Esophagus muscularis mucosa (tissue), 4 donors: ENCODE measurements around the gene KLK7. TPM values are rescaled to one million over a fixed set of nuclear protein-coding genes. Genes with fewer than 3 reads are reported as not detected.
"Not testable (repeated sequence)": the region's sequence is repeated elsewhere in the genome, so short reads cannot be mapped to it uniquely, and the experiment has no call there.

ENCODE experiments used
- DNase-seq: peaks from one replicate; pipeline ENCODE4 v3.0.0-alpha.2; 2017; ENCODE audit errors: extremely low spot score
- H3K27ac ChIP-seq, 4 donors: fragments of 200-600 bp; sonication (generic); replicated peaks in 1 of 4; 1 replicate in 3 of 4; 2 replicates in 1 of 4; pipeline ENCODE4 v1.5.1; 2016 to 2019; ENCODE audit warnings: mild to moderate bottlenecking in 1 of 4
- H3K27me3 ChIP-seq, 4 donors: fragments of 200-600 bp; sonication (generic); one replicate each; pipeline versions ENCODE4 v1.5.1 to v1.6.0; 2016 to 2019
- H3K36me3 ChIP-seq, 4 donors: fragments of 200-600 bp; sonication (generic); one replicate each; pipeline ENCODE4 v1.5.1; 2016 to 2019
- H3K4me1 ChIP-seq, 4 donors: fragments of 200-600 bp; sonication (generic); one replicate each; pipeline ENCODE4 v1.5.1; 2016 to 2019
- H3K4me3 ChIP-seq, 4 donors: fragments of 200-600 bp; sonication (generic); 1 replicate in 2 of 4; 2 replicates in 2 of 4; pipeline ENCODE4 v1.5.1; 2016 to 2019; ENCODE audit warnings: mild to moderate bottlenecking in 4 of 4, moderate library complexity in 1 of 4
- H3K9me3 ChIP-seq, 4 donors: fragments of 200-600 bp; sonication (generic); 1 replicate in 3 of 4; 2 replicates in 1 of 4; pipeline ENCODE4 v1.5.1; 2016 to 2019
- EP300 ChIP-seq: sonication (generic); formaldehyde crosslinking; IDR thresholded peaks from one replicate; pipeline ENCODE4 v1.6.1; 2017; ENCODE audit warnings: antibody characterized with exemption
- POLR2A ChIP-seq: fragments of 450-650 bp; IDR thresholded peaks from one replicate; pipeline ENCODE4 v1.6.1; 2017; ENCODE audit warnings: antibody characterized with exemption, moderate library complexity, mild to moderate bottlenecking, low read depth
- POLR2AphosphoS5 ChIP-seq, 2 donors: sonication (generic); formaldehyde crosslinking; IDR thresholded peaks; one replicate each; pipeline ENCODE4 v1.6.1; 2017; ENCODE audit warnings: antibody characterized with exemption in 2 of 2
- WGBS: methylation state at CpG from one replicate; pipeline ENCODE4 v1.1.5; 2018; 5-methylcytosine and 5-hydroxymethylcytosine counted together
- intact Hi-C: fragments of 100-400 bp; cut with DNase I; formaldehyde crosslinking; loops from one replicate; pipeline ENCODE4 v1.15.1; 2023
- total RNA-seq, 4 donors: library from RNA; depleted of rRNA; stranded (reverse); fragments of >200 nt; gene quantifications; one replicate each; pipeline versions ENCODE4 v1.1.0 to v1.2.1, GENCODE V29; 2016
- TF ChIP-seq, protein P1 (sequence below), 3 experiments: fragments of 200-600 bp in 2 of 3; fragments of 450-650 bp in 1 of 3; sonication (generic) in 2 of 3; IDR thresholded peaks; one replicate each; pipeline ENCODE4 v1.5.1; 2017 to 2019; ENCODE audit warnings: antibody characterized with exemption in 3 of 3, mild to moderate bottlenecking in 2 of 3, moderate library complexity in 1 of 3

The KLK7 gene
- total RNA-seq, 4 donors from 2014 or later, result 0.32 to 0.33 TPM; not detected in 2

GRCh38 chr19:50977626-50978025 is 6.1 kb downstream of the KLK7 start:
- H3K27me3 ChIP-seq, result peaks cover 0 to 84% (median 2%) of the 10 kb centered on the region in 4 donors
- no peak for DNase-seq
- H3K36me3 ChIP-seq, result no peaks in the 10 kb centered on the region
- intact Hi-C loops, result no loop called here
- H3K9me3 ChIP-seq, result no peaks in the 10 kb centered on the region
- no peak overlapping the region for H3K27ac ChIP-seq
- no peak overlapping the region for H3K4me3 ChIP-seq
- no peak for TF ChIP-seq EP300
- no peak for TF ChIP-seq POLR2AphosphoS5 (IDR thresholded peaks at IDR 0.05)
- TF ChIP-seq POLR2A, result no peak
- TF ChIP-seq, protein P1, sequence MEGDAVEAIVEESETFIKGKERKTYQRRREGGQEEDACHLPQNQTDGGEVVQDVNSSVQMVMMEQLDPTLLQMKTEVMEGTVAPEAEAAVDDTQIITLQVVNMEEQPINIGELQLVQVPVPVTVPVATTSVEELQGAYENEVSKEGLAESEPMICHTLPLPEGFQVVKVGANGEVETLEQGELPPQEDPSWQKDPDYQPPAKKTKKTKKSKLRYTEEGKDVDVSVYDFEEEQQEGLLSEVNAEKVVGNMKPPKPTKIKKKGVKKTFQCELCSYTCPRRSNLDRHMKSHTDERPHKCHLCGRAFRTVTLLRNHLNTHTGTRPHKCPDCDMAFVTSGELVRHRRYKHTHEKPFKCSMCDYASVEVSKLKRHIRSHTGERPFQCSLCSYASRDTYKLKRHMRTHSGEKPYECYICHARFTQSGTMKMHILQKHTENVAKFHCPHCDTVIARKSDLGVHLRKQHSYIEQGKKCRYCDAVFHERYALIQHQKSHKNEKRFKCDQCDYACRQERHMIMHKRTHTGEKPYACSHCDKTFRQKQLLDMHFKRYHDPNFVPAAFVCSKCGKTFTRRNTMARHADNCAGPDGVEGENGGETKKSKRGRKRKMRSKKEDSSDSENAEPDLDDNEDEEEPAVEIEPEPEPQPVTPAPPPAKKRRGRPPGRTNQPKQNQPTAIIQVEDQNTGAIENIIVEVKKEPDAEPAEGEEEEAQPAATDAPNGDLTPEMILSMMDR (IDR thresholded peaks at IDR 0.05), result no peak
- WGBS, result 75% methylated on average over 4 of the region's 4 CpGs
- no peaks in the 10 kb centered on the region for H3K4me1 ChIP-seq

GRCh38 chr19:50975766-50976165 is 8.0 kb downstream of the KLK7 start:
- Histone ChIP-seq H3K36me3 (no peaks in the 10 kb centered on the region), H3K27ac (no peak overlapping the region), H3K9me3 (no peaks in the 10 kb centered on the region), H3K27me3 (peaks cover 0 to 81% (median 2%) of the 10 kb centered on the region in 4 donors), H3K4me1 (no peaks in the 10 kb centered on the region), H3K4me3 (no peak overlapping the region)
- 16% methylated on average over 8 of the region's 8 CpGs for WGBS
- DNase-seq, result no peak
- intact Hi-C loops, result no loop called here
- no peak for TF ChIP-seq EP300
- TF ChIP-seq, protein P1 (IDR thresholded peaks at IDR 0.05), result no peak

GRCh38 chr19:50974702-50975556 is 8.8 kb downstream of the KLK7 start:
- 25% methylated on average over 4 of the region's 9 CpGs for WGBS
- no peak for DNase-seq
- Histone ChIP-seq H3K9me3 (no peaks in the 10 kb centered on the region), H3K4me1 (no peaks in the 10 kb centered on the region), H3K36me3 (no peaks in the 10 kb centered on the region), H3K4me3 (no peak overlapping the region), H3K27ac (no peak overlapping the region), H3K27me3 (peaks cover 0 to 78% (median 2%) of the 10 kb centered on the region in 4 donors)
- TF ChIP-seq POLR2A (no peak), POLR2AphosphoS5 (IDR thresholded peaks at IDR 0.05) (no peak)
- intact Hi-C loops, result no loop called here

- peaks cover 0 to 77% (median 0%) of the 10 kb centered on the region in 4 donors for H3K27me3 ChIP-seq
- 76% methylated on average over 9 of the region's 9 CpGs for WGBS
- H3K4me1 ChIP-seq, result no peaks in the 10 kb centered on the region
Observed at GRCh38 chr19:50972795-50973376, 10.8 kb downstream of the KLK7 start.

GRCh38 chr19:50969810-50970209 is 13.9 kb downstream of the KLK7 start:
- DNase-seq, H3K36me3 ChIP-seq, H3K27ac ChIP-seq, intact Hi-C loops, H3K9me3 ChIP-seq, H3K4me1 ChIP-seq, H3K4me3 ChIP-seq: not testable (repeated sequence)
- peaks cover 0 to 77% (median 0%) of the 10 kb centered on the region in 4 donors for H3K27me3 ChIP-seq
- WGBS, result 80% methylated on average over 3 of the region's 3 CpGs

More at GRCh38 chr19:50972795-50973376, 10.8 kb downstream of the KLK7 start:
- Histone ChIP-seq H3K9me3 (no peaks in the 10 kb centered on the region), H3K36me3 (no peaks in the 10 kb centered on the region), H3K27ac (no peak overlapping the region), H3K4me3 (no peak overlapping the region)
- intact Hi-C loops, result no loop called here
- DNase-seq, result no peak
- TF ChIP-seq, protein P1 (IDR thresholded peaks at IDR 0.05), result no peak
- TF ChIP-seq EP300, result no peak
- no peak for TF ChIP-seq POLR2AphosphoS5 (IDR thresholded peaks at IDR 0.05)
- no peak for TF ChIP-seq POLR2A
